AG20443 (cell line): Measurements from ENCODE around the gene PSMF1.
"Not testable (repeated sequence)": the region's sequence is repeated elsewhere in the genome, so short reads cannot be mapped to it uniquely, and the experiment has no call there.

Experiments used
- DNase-seq: peaks from one replicate; pipeline ENCODE4 v3.0.0; 2012; ENCODE audit warnings: low spot score, mixed read lengths

The PSMF1 gene

DNA sequence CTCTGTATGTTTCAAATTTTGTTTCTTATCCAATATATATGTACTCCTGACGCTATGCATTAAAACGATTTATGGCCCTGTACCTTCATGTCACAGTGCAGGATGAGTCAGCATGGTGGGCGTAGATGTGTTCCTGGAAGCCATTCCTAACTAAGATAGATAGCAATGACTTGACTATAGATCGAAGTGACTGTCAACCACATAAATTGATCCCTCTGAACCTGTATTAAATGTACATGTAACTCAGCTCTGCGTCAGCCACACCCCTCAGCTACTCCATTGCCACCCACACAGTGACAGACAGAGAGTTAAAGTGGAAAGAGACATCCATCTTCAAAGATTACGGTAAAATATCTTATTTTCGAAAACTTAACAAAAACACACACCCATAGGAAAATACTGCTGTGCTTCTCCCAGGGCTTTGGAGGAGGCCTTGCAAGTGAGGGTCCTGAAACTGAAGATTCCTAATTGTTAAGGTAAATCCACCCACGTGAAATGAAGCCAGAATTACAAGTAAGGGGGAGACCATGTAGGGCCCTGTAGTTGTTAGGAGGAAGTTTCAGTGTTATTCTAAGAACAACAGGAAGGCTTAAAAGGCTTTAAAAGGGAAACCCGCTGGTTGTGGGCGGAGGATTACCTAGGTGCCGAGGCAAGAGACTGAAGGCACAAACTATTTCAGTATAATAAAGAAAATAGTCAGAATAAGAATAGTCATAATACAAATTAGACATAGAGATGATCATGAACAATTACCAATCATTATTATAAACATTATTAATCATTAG is 97.2 kb downstream of the PSMF1 start:
- no peak for DNase-seq

GRCh38 chr20:1216527-1217427 is 98.4 kb downstream of the PSMF1 start:
- DNase-seq, result not testable (repeated sequence)
